Activated CD8-positive, alpha-beta memory T cell treated with anti-CD3 and anti-CD28 coated beads, Interleukin-2, amount 50 U/mL, for 1 hour (primary cell): ENCODE results near the gene SH3BP4.

ENCODE experiments used
- DNase-seq: peaks from one replicate; pipeline ENCODE4 v3.0.0-alpha.2; 2020; ENCODE audit errors: extremely low read depth

SH3BP4 gene

DNA sequence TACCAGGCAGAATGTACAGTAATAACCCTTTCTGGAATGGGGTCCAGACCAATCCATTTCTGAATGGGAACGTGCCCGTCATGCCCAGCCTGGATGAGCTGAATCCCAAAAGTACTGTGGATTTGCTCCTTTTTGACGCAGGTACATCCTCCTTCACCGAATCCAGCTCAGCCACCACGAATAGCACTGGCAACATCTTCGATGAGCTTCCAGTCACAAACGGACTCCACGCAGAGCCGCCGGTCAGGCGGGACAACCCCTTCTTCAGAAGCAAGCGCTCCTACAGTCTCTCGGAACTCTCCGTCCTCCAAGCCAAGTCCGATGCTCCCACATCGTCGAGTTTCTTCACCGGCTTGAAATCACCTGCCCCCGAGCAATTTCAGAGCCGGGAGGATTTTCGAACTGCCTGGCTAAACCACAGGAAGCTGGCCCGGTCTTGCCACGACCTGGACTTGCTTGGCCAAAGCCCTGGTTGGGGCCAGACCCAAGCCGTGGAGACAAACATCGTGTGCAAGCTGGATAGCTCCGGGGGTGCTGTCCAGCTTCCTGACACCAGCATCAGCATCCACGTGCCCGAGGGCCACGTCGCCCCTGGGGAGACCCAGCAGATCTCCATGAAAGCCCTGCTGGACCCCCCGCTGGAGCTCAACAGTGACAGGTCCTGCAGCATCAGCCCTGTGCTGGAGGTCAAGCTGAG lies 89.6 kb downstream of the SH3BP4 start:
- no peak for DNase-seq

DNA sequence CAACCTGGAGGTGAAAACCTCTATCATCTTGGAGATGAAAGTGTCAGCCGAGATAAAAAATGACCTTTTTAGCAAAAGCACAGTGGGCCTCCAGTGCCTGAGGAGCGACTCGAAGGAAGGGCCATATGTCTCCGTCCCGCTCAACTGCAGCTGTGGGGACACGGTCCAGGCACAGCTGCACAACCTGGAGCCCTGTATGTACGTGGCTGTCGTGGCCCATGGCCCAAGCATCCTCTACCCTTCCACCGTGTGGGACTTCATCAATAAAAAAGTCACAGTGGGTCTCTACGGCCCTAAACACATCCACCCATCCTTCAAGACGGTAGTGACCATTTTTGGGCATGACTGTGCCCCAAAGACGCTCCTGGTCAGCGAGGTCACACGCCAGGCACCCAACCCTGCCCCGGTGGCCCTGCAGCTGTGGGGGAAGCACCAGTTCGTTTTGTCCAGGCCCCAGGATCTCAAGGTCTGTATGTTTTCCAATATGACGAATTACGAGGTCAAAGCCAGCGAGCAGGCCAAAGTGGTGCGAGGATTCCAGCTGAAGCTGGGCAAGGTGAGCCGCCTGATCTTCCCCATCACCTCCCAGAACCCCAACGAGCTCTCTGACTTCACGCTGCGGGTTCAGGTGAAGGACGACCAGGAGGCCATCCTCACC lies 90.2 kb downstream of the SH3BP4 start:
- no peak for DNase-seq

DNA sequence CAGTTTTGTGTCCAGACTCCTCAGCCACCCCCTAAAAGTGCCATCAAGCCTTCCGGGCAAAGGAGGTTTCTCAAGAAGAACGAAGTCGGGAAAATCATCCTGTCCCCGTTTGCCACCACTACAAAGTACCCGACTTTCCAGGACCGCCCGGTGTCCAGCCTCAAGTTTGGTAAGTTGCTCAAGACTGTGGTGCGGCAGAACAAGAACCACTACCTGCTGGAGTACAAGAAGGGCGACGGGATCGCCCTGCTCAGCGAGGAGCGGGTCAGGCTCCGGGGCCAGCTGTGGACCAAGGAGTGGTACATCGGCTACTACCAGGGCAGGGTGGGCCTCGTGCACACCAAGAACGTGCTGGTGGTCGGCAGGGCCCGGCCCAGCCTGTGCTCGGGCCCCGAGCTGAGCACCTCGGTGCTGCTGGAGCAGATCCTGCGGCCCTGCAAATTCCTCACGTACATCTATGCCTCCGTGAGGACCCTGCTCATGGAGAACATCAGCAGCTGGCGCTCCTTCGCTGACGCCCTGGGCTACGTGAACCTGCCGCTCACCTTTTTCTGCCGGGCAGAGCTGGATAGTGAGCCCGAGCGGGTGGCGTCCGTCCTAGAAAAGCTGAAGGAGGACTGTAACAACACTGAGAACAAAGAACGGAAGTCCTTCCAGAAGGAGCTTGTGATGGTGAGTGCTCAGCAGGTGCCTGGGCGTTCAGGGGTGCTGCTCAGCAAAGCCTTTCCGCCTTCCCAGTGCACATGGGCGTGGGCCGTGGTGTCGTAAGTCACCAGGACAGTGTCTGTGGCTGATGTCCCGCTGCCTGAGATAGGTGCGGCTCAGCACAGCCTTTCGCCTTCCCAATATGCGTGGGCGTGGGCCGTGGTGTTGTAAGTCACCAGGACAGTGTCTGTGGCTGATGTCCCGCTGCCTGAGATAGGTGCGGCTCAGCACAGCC lies 91.0 kb downstream of the SH3BP4 start:
- no peak for DNase-seq

DNA sequence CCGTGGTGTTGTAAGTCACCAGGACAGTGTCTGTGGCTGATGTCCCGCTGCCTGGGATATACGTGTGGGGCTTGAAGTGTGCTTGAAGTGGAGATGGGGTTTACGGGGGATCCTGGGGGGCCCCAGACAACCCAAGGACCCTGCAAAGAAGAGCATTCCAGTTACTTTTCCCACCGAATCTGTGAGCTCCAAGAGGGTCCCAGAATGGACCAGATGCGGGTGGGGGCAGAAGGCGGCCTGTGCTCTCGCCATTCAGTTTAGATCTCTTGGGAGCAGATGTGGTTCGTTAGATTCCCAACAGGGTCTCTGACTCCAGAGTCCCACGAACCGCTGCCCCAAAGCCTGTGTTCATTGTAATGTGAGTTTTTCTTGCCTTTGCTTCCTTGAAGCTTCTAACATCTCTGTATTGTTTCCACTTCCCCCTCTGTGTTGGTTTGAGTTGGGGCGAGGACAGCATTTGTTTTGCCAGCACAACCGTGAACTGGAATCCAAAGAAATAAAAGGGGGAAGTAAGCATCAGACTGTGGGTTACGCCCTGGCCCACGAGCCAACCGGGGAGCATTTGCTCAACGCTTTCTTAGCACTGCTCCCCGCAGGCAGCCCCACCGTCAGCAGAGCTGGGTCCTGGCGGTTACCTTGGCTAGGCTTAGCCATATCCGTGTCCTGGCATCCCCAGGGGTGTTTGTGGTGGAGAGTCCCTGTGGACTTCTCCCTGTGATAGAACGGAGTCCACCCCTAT lies 92.1 kb downstream of the SH3BP4 start:
- no peak for DNase-seq

DNA sequence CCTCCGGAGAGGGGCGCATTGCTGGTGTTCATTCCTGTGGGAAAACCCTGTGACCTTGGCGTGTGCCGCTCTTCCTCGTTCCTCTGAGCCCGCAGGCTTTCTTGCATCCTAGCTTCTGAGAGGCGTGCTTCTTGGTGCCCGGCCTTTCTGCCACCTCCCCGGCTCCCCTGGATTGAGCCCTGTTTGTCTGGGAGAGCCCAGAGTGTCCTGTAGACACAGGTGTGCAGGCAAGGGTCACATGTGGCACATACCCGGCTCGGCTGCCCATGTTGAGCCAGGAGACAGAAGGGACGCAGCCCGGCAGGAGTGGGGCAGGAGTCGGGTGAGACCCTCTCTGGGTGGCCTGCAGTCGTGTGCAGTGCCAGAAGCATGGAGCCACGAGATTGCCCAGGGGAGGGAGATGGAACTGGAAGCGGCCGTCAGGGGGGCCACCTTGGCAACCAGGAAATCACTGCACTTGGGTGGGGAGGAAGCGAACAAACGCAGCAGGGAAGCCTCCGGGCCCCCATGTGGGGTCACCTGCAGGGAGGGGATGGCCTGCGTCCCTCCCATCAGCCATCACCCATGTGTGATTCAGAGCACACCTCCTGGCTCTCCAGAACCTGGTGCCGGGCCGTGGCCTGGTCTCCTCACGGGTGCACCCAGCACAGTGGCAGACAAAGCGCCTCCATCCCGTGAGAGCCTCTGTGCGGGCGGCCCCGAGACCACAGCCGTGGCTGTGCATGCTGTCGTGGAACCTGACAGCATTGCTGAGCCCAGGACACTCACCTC lies 92.9 kb downstream of the SH3BP4 start:
- no peak for DNase-seq

DNA sequence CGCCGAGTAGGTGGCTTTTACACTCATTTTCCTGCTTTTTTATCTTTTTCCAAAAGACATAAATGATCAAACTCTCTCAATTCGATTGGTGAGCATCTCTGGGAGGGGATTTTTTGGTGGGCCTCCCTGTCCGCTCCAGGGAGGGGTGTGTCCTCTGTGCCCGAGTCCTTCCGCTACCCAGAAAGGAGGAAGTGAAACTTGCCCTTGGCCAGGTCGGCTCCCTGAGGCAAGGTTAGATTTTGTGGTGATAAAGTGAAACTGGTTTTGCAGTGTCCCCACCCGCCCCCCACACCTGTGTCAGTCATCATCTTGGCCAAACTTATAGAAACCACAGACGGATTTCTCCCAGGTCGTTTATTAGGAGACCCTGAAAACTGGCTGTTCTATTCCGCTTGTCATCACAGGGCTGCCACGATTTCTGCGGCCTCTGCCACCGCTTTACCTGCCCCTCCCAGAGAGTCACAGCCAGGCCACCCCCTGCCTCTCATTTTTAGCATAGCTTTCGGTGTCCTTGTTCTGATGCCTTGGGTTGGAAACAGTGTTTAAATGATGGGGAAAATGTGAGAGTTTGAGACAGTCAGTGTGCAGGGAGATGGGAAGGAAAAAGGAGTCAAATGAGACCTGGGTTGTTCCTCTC lies 93.6 kb downstream of the SH3BP4 start:
- no peak for DNase-seq

DNA sequence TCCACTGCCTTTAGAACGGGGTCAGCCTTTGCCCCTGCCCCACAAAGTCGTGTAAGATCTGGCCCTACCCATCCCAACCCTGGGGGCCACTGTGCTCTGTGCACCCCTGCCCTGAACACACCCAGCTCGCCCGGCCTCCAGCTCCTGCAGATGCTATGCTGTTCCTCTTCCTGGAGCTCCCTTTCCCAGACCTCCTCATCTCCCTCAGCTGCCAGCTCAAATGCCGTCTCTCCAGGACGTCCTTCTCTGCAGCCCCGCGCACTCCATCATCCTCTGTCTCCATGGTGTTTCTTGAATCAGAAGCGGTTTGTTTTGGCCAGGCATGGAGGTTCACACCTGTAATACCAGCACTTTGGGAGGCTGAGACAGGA lies 94.1 kb downstream of the SH3BP4 start:
- no peak for DNase-seq

DNA sequence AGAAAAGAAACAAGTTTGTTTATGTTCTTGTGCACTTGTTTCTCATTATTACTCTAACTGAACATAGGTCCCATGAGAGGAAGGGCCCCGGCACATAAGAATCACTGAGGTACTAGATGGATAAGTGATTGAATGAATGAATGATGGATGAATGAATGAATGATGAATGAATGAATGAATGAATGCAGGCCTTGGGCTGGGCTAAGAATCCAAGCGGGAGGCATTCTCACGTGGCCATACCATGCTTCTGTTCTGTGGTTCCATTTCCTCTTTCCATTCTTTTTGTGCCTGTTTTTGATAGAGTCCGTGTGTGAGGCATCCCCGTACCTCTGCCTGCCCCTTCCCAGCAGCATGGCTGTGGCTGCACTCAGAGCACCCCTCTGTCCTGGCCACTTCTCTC lies 94.8 kb downstream of the SH3BP4 start:
- no peak for DNase-seq

DNA sequence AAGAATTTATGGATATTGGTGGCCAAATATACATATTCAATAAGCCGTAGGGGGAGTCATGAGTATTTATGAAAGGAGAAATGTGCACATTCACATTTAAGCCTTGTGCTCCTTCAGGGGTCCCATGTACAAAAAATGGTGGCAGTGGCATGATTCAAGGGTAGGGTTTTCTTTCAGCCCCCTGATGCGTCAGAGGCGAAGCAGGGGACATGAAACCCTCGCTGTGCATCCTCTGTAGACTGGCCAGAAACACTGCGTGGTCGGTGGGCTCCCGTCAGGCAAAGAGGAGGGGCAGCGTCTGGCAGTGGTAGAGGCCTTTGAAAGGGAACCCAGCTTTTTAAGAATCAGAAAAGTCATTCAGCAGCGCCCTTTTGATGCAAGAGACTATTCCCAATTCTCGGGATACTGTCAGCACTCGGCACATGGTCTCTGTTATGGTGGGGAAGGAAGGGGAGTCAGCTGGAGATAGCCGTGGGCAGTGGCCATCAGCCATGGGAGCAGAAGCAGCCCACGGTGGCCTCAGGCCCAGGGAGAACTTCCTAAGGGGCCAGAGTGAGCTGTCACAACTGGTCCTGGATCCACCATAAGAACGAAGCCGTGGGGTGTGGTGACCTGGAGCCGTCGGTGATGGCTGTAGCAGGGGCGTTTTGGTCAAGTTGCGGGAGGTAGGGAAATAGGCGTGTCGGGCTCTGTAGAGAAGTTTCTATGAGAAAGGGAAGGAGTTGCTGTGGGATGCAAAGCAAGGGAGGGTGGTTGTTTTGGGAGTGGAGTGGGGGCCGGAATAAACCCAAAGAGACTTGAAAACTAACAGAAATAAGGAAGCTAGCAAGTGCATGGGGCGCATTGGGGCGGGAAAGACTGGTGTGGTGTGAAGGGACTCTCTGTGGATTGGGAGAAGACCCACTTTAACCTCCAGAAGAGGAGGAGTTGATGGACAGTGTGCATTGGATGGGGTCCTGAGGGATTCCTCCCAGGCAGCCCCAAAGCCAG lies 95.6 kb downstream of the SH3BP4 start:
- DNase-seq: no peak

DNA sequence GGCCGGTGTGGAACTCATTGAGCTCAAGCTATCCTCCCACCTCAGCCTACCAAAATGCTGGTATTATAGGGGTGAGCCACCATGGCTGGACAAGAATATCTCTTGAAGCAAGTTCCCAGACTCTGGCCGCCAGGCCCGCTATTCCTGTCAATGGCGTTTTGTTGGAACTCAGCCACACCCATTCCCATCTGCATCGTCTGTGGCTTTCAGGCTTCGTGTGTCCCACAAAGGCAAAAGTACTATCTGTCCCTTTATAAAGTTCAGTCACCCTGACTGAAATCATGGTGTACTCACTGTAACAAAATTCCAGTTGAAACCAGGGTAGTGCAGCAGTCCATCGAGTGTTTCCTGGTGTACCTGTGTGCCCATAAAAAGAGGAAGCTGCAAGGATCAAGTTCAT lies 96.7 kb downstream of the SH3BP4 start:
- no peak for DNase-seq

DNA sequence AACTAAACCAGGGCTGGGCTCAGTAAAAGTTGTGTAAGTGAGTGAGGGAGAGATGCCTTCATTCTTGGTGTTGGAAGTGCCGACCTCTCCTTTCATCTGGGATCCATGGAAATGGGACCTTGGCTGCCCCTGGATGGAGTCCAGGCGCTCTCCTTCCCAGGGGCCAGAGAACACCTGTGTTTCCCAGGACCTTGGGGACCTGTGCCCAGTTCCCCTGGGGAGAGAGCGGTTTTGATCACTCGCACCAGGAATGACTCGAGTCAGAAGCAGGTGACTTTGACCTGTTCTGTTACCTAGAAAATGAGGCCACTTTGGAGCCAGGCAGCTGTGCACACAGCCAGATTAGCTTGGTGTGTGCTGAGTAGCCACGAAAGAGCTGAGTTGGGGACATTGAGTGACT lies 97.3 kb downstream of the SH3BP4 start:
- DNase-seq: no peak

DNA sequence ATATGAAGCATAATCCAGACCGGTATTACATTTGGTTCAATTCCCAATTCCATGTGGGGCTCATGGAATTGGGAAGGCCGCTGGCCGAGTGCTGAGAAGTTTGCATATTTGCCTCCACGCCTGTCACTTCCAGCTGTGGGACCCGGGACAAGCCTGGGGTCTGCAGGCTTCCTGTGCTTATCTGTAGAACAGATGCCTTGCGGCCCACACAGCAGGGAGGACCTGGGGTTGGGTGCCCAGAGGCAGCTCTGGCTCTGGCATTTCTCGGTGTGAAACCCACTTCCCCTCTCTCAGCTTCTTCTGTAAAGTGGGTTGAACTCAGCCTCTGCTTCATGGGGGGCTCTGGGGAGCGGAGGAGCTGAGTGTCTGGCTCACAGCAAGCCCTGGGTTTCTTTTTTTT lies 97.9 kb downstream of the SH3BP4 start:
- DNase-seq: no peak

DNA sequence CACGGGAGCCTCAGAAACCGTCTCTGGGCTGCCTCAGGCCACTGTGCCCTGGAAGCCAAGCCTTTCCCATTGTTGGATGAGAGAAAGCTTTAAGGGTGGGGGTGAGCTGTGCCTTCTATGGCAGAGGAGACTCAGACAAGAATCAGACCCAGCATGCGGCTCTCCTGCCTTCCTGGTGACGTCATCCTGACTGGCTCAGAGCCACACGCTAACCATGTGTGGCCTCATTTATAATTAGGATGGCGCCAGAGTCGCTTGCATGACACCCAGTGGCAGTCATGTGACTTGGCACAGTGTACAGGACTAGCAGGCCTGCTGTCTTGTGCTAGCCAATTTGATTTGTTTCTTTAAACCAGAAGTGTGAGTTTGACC lies 99.1 kb downstream of the SH3BP4 start:
- DNase-seq: no peak

DNA sequence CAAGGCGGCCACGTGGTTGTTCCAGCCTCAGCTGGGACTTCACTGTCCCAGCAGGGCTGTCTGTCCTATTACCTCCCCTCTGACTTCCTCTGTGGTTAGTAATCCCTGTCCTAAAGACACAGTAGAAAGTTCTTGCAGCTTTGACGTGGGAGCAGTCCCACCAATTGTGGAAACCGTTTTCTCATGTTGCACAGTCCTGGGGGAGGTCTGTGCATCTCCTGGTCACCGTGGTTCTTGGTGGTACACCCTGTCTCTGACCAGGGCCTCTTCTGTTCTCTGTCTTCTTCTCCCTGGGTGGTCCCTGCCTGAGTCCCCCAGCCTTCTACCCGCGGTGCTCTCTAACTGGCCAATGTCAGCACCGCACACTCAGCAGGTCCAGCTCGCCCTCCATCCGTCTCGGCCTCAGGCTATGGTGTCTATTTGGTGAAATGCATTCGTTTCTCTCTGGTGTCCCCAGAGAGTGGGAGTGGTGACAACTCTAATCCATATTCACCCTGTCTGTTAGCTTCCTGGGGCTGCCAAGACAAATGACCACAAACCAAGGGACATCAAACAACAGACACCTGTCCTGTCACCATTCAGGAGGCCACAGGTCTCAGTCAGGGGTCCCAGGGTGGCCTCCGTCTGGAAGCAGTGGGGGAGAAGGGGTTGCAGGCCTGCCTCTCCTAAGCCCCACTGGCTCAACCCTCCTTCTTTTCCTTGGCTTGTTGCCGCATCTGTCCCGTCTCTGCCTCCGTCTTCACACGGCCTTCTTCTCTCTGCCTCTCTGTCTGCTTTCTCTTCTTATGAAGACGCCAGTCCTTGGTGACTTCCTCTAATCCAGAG lies 99.8 kb downstream of the SH3BP4 start:
- DNase-seq: no peak

DNA sequence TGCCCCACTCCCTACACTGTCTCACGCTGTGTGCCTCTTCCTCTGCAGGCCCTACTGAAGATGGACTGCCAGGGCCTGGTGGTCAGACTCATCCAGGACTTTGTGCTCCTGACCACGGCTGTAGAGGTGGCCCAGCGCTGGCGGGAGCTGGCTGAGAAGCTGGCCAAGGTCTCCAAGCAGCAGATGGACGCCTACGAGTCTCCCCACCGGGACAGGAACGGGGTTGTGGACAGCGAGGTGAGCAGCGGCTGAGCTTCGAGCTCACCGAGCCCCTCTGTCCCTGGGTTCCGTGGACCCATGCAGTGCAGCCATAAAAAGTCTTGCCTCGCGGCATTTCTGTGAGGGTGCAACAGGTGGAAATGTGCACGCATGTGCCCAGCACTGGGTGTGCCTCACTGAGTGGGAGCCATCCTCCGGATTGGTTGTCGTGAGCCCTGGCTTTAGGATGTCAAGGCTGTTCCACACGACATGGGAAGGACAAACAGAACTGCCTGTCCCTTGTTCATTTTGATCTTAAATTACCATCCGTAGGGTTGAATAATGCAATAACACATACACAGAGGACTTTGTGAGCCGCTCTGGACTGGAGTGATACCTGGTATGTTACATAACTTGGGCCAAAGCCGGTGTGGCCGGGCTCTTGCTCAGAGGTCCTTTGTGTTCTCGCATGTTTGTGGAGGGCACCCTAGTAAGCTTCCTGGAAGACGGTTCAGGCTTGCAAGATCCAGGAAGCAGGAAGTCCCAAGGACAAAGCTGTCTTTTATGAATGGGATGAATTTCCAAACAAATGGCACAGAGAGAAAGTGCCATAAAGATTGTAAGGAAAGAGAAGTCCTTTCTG lies 100.9 kb downstream of the SH3BP4 start:
- DNase-seq: no peak

DNA sequence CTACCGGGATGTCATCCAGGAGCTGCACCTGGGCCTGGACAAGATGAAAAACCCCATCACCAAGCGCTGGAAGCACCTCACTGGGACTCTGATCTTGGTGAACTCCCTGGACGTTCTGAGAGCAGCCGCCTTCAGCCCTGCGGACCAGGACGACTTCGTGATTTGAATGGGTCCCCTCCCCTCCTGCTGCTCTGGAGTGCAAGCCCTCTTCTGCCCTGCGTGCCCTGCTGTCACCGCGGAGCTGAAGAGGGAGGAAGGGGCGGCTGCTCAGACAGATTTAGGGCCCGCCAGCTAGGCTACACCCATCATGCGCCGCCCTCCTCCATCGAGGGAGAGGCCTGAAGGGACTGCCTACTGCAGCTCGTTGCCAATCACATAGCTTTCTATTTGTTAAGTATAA lies 101.8 kb downstream of the SH3BP4 start:
- DNase-seq: no peak

DNA sequence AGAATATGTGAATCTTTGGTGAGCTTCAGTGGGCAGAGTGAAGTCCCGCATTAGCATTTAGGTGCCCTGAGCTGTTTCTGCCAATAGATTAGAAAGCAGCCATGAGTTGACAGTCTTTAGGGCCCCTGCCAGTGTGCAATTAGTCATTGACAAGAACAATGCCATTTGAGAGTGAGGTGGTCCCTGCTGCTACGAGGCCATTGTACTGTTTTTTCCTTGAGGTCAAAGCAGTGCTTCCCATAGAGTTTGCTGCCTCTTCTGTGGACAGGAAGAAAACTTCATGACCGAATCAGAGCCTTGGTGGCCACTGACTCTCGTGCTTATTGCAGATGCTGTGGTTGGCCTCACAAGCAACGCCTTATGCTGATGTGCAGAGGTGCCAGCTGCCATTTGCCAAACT lies 102.7 kb downstream of the SH3BP4 start:
- no peak for DNase-seq

DNA sequence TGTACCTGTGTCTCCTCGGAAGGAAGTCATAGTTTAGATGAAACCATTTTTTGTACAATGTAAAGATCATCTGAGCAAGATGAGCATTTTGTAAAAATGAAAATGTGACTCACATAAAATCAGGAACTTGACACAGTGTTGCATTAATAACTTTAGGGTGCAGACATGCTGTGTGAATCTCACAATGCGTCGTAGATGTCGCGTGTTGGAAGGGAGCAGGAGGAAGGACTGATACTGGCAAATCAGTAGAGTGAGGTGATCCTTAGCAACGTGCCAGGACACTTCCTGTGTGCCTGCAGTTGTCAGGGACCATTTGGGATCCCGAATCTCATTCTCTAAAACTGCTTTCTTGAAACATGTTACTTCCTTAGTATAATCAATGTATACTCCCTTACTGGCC lies 103.1 kb downstream of the SH3BP4 start:
- DNase-seq: no peak
